ENCODE data around the gene RSPO1.

Gene RSPO1

GRCh38 chr1:37609002-37609401 is 25.7 kb downstream of the RSPO1 start:
- FAIRE-seq (no peak), DNase-seq (ENCODE audit: insufficient read length, low spot score) (no peak)
- TF ChIP-seq CTCF (IDR thresholded peaks at IDR 0.05; ENCODE audit: insufficient read depth, missing control alignments): no peak

- DNase-seq (ENCODE audit: insufficient read length, low spot score) (no peak), FAIRE-seq (no peak)
- no peak for TF ChIP-seq CTCF (IDR thresholded peaks at IDR 0.05; ENCODE audit: insufficient read depth, missing control alignments)
Measured at GRCh38 chr1:37606481-37607263, 28.0 kb downstream of the RSPO1 start.

- FAIRE-seq (no peak), DNase-seq (ENCODE audit: insufficient read length, low spot score) (no peak)
- TF ChIP-seq CTCF (IDR thresholded peaks at IDR 0.05; ENCODE audit: insufficient read depth, missing control alignments): no peak
Measured at GRCh38 chr1:37605806-37606474, 28.8 kb downstream of the RSPO1 start.

- no peak for DNase-seq (ENCODE audit: insufficient read length, low spot score)
- TF ChIP-seq CTCF (IDR thresholded peaks at IDR 0.05; ENCODE audit: insufficient read depth, missing control alignments): no peak
- no peak for FAIRE-seq
Measured at GRCh38 chr1:37605061-37605650, 29.5 kb downstream of the RSPO1 start.

GRCh38 chr1:37602750-37603694 is 31.7 kb downstream of the RSPO1 start:
- peak; percentile 69 for TF ChIP-seq CTCF (IDR thresholded peaks at IDR 0.05; ENCODE audit: insufficient read depth, missing control alignments)
- peak; percentile 66 for DNase-seq (ENCODE audit: insufficient read length, low spot score)
- peak; percentile 44 for FAIRE-seq

- TF ChIP-seq CTCF (IDR thresholded peaks at IDR 0.05; ENCODE audit: insufficient read depth, missing control alignments): no peak
- DNase-seq (ENCODE audit: insufficient read length, low spot score) (no peak), FAIRE-seq (no peak)
Measured at GRCh38 chr1:37601441-37601840, 33.3 kb downstream of the RSPO1 start.

Data from D721Med (cell line).